Endothelial cell (in vitro differentiated cells): ENCODE data around the gene ETS1. TPM values are rescaled to one million over a fixed set of nuclear protein-coding genes. Genes with fewer than 3 reads are reported as not detected.

Experiments used
- DNase-seq: peaks from one replicate; pipeline ENCODE4 v3.0.0; 2021; ENCODE audit warnings: low spot score
- H3K27ac Mint-ChIP-seq: one replicate; pipeline ENCODE4 v1.8.0; 2021; ENCODE audit warnings: mixed read lengths, inconsistent platforms; ENCODE audit not compliant: unreplicated experiment
- H3K27me3 Mint-ChIP-seq: one replicate; pipeline ENCODE4 v1.8.0; 2021; ENCODE audit warnings: mild to moderate bottlenecking, moderate library complexity, mixed read lengths, inconsistent platforms; ENCODE audit not compliant: unreplicated experiment
- H3K36me3 Mint-ChIP-seq: one replicate; pipeline ENCODE4 v1.8.0; 2021; ENCODE audit warnings: mild to moderate bottlenecking, low read depth, mixed read lengths, inconsistent platforms; ENCODE audit not compliant: unreplicated experiment
- H3K4me1 Mint-ChIP-seq: one replicate; pipeline ENCODE4 v1.8.0; 2021; ENCODE audit warnings: mild to moderate bottlenecking, mixed read lengths, inconsistent platforms; ENCODE audit not compliant: unreplicated experiment
- H3K4me3 Mint-ChIP-seq: one replicate; pipeline ENCODE4 v1.8.0; 2021; ENCODE audit warnings: mild to moderate bottlenecking, mixed read lengths, inconsistent platforms; ENCODE audit not compliant: unreplicated experiment
- H3K9me3 Mint-ChIP-seq: one replicate; pipeline ENCODE4 v1.8.0; 2021; ENCODE audit warnings: mixed read lengths, inconsistent platforms; ENCODE audit not compliant: unreplicated experiment
- CTCF ChIP-seq: fragments of 200-600 bp; sonication (generic); IDR thresholded peaks from one replicate; pipeline ENCODE4 v1.5.0; 2021; ENCODE audit warnings: antibody characterized with exemption; ENCODE audit not compliant: unreplicated experiment
- total RNA-seq: library from RNA; stranded (reverse); fragmentation: NEBNext Ultra II Directional; extraction: Animal tissue kit (Norgen Biotek cat#: 25700); gene quantifications from one replicate; pipeline ENCODE4 v1.2.1, GENCODE V29; 2021; ENCODE audit not compliant: unreplicated experiment

Gene ETS1
- total RNA-seq, 1 donor from 2014 or later, result 309 TPM

- H3K27me3 Mint-ChIP-seq, result no peaks in the 10 kb centered on the region
- H3K27ac Mint-ChIP-seq, result no peak overlapping the region
- no peak for TF ChIP-seq CTCF
- H3K4me3 Mint-ChIP-seq, result no peak overlapping the region
- no peaks in the 10 kb centered on the region for H3K9me3 Mint-ChIP-seq
- peaks cover 29% of the 10 kb centered on the region for H3K4me1 Mint-ChIP-seq
- no peak for DNase-seq
- peaks cover 13% of the 10 kb centered on the region for H3K36me3 Mint-ChIP-seq
Observed at GRCh38 chr11:128532572-128533091, 54.7 kb downstream of the ETS1 start.

GRCh38 chr11:128532016-128532571 lies 55.3 kb downstream of the ETS1 start:
- no peaks in the 10 kb centered on the region for H3K9me3 Mint-ChIP-seq
- no peak overlapping the region for H3K27ac Mint-ChIP-seq
- peaks cover 34% of the 10 kb centered on the region for H3K4me1 Mint-ChIP-seq
- H3K4me3 Mint-ChIP-seq, result no peak overlapping the region
- DNase-seq, result no peak
- no peak for TF ChIP-seq CTCF
- H3K27me3 Mint-ChIP-seq, result no peaks in the 10 kb centered on the region
- peaks cover 13% of the 10 kb centered on the region for H3K36me3 Mint-ChIP-seq

GRCh38 chr11:128531588-128531987 lies 55.8 kb downstream of the ETS1 start:
- peaks cover 13% of the 10 kb centered on the region for H3K36me3 Mint-ChIP-seq
- peaks cover 39% of the 10 kb centered on the region for H3K4me1 Mint-ChIP-seq
- H3K9me3 Mint-ChIP-seq, result no peaks in the 10 kb centered on the region
- TF ChIP-seq CTCF, result no peak
- no peaks in the 10 kb centered on the region for H3K27me3 Mint-ChIP-seq
- no peak for DNase-seq
- H3K27ac Mint-ChIP-seq, result no peak overlapping the region
- H3K4me3 Mint-ChIP-seq, result no peak overlapping the region

- Mint-ChIP-seq H3K27ac (no peak overlapping the region), H3K4me3 (no peak overlapping the region), H3K36me3 (peaks cover 9% of the 10 kb centered on the region), H3K27me3 (no peaks in the 10 kb centered on the region), H3K9me3 (no peaks in the 10 kb centered on the region), H3K4me1 (peaks cover 50% of the 10 kb centered on the region)
- TF ChIP-seq CTCF, result no peak
- no peak for DNase-seq
Observed at GRCh38 chr11:128530118-128531074, 57.0 kb downstream of the ETS1 start.

DNA sequence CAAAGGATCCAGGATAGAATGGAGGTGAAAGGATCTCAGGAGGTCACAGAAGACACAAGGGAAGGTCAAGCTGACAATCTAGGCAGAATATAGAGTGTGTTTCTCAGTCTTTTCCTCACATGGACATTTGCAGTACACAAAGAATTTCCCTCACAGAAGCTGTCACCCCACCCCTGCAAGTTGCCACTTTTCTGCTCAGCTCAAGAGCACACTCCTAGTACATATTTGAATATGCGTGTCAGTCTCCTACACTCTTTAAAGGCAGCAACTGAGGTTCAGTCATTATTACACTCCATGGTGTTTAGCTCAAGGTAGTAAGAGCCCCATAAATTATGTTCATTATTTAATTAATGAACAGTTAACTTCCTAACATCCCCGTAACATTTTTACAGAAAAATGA lies 59.1 kb downstream of the ETS1 start:
- Mint-ChIP-seq H3K4me1 (peaks cover 63% of the 10 kb centered on the region), H3K9me3 (no peaks in the 10 kb centered on the region), H3K4me3 (peak overlapping the region; percentile 65), H3K27ac (peak overlapping the region; percentile 85), H3K27me3 (no peaks in the 10 kb centered on the region), H3K36me3 (peaks cover 8% of the 10 kb centered on the region)
- no peak for TF ChIP-seq CTCF
- no peak for DNase-seq
